ENCODE results near the gene KCNIP1. TPM values are rescaled to one million over a fixed set of nuclear protein-coding genes. Genes with fewer than 3 reads are reported as not detected.

Gene KCNIP1
- total and polyA plus RNA-seq, 2 of the 13 experiments (the other 11 are each of a cell fraction or from before 2014, with no cell fraction given), result not detected

DNA sequence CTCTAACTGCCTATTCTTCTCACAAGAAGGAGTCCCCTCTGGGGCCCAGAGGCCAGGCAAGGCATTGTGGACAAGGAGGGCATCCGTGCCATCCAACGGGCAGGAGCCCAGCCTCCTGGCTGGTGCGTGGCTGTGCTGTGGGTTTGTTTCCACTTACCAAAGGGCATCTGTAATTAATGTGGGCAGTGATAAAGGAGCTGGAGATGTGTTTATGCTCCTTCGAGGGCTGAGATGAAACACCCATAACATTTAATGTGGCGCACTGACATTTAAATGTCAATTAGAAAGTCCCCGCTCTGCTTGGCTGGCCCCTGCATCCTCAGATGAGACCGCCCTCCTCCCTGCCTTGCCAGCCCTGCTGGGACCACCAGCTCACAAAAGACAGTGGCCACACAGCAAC is 57.1 kb downstream of the KCNIP1 start:
- no peak overlapping the region for H3K4me3 ChIP-seq (replicated peaks in 1 of 3; ENCODE audit: insufficient read depth in 1 of 3, low read depth in 2 of 3, low read length in 3 of 3)
- no peak for FAIRE-seq
- no peaks in the 10 kb centered on the region for H3K9me3 ChIP-seq (ENCODE audit: low read length)
- no peak overlapping the region for H2AFZ ChIP-seq (ENCODE audit: low read length)
- H3K27me3 ChIP-seq (ENCODE audit: control insufficient read depth in 1 of 2, insufficient read depth in 2 of 2, low read length in 2 of 2), result peaks cover 0 to 3% of the 10 kb centered on the region in 2 experiments; a peak in 2 of 5 replicates
- WGBS (ENCODE audit: low lambda C conversion rate), result 39% methylated on average over 6 of the region's 7 CpGs
- H4K20me1 ChIP-seq (ENCODE audit: insufficient read depth, low read length), result no peaks in the 10 kb centered on the region
- no peak overlapping the region for H3K27ac ChIP-seq (ENCODE audit: extremely low read length, insufficient read depth, low read length)
- in situ Hi-C loops (cut with HindIII; ENCODE audit: extremely low pct_ligation_motif_present, low pct_unique_long_range_greater_than_20kb), result no loop called here
- no peaks in the 10 kb centered on the region for H3K36me3 ChIP-seq (replicated peaks in 1 of 2; ENCODE audit: control insufficient read depth in 1 of 2, insufficient read depth in 2 of 2, low read length in 2 of 2)
- no TSS peak for BruUV-seq (replicated peaks)
- H3K4me1 ChIP-seq (ENCODE audit: insufficient read depth, low read length), result no peaks in the 10 kb centered on the region
- DNase-seq (ENCODE audit: low spot score), result no peak
- no peak overlapping the region for H3K9ac ChIP-seq (ENCODE audit: insufficient read depth, low read depth, low read length)
- no peak overlapping the region for H3K4me2 ChIP-seq (ENCODE audit: low read depth, low read length)
- ChIA-PET POLR2A (no interaction called here), CTCF (ENCODE audit: low intra/inter-chr PET ratio, low total read pairs) (no interaction called here)
- intact Hi-C loops (cut with micrococcal nuclease; ENCODE audit: unreplicated experiment), result no loop called here
- H3K79me2 ChIP-seq (ENCODE audit: insufficient read depth, low read length), result no peaks in the 10 kb centered on the region
- ATAC-seq, result no peak
- TF ChIP-seq ZNF253 (CRISPR knock-in tag; IDR thresholded peaks at IDR 0.05; ENCODE audit: borderline replicate concordance) (no peak), TBX3 (IDR thresholded peaks at IDR 0.05; ENCODE audit: borderline replicate concordance) (no peak), ZNF337 (CRISPR knock-in tag; IDR thresholded peaks at IDR 0.05; ENCODE audit: borderline replicate concordance, low read depth) (no peak), ZNF329 (CRISPR knock-in tag; IDR thresholded peaks at IDR 0.05; ENCODE audit: low read depth) (no peak), ARNTL (CRISPR knock-in tag; IDR thresholded peaks at IDR 0.05) (no peak), SMAD3 (CRISPR knock-in tag; IDR thresholded peaks at IDR 0.05) (no peak), PRMT3 (CRISPR knock-in tag; IDR thresholded peaks at IDR 0.05; ENCODE audit: borderline replicate concordance, low read depth) (no peak), ZNF773 (CRISPR knock-in tag; IDR thresholded peaks at IDR 0.05; ENCODE audit: borderline replicate concordance) (no peak), HMG20B (CRISPR knock-in tag; conservative IDR thresholded peaks at IDR 0.05) (no peak), GABPA (IDR thresholded peaks at IDR 0.05; ENCODE audit: low read depth, low read length) (no peak), GABPA (CRISPR knock-in tag; IDR thresholded peaks at IDR 0.05; ENCODE audit: low read depth) (no peak), SNRNP70 (IDR thresholded peaks at IDR 0.05; ENCODE audit: low read depth, low read length) (no peak), SATB2 (CRISPR knock-in tag; IDR thresholded peaks at IDR 0.05) (no peak), ZNF720 (CRISPR knock-in tag; IDR thresholded peaks at IDR 0.05) (no peak), ESRRA (CRISPR knock-in tag; IDR thresholded peaks at IDR 0.05; ENCODE audit: low read depth) (no peak)
- TF ChIP-seq, protein P1, sequence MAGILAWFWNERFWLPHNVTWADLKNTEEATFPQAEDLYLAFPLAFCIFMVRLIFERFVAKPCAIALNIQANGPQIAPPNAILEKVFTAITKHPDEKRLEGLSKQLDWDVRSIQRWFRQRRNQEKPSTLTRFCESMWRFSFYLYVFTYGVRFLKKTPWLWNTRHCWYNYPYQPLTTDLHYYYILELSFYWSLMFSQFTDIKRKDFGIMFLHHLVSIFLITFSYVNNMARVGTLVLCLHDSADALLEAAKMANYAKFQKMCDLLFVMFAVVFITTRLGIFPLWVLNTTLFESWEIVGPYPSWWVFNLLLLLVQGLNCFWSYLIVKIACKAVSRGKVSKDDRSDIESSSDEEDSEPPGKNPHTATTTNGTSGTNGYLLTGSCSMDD (CRISPR knock-in tag; IDR thresholded peaks at IDR 0.05), result no peak
- TF ChIP-seq, protein P2, sequence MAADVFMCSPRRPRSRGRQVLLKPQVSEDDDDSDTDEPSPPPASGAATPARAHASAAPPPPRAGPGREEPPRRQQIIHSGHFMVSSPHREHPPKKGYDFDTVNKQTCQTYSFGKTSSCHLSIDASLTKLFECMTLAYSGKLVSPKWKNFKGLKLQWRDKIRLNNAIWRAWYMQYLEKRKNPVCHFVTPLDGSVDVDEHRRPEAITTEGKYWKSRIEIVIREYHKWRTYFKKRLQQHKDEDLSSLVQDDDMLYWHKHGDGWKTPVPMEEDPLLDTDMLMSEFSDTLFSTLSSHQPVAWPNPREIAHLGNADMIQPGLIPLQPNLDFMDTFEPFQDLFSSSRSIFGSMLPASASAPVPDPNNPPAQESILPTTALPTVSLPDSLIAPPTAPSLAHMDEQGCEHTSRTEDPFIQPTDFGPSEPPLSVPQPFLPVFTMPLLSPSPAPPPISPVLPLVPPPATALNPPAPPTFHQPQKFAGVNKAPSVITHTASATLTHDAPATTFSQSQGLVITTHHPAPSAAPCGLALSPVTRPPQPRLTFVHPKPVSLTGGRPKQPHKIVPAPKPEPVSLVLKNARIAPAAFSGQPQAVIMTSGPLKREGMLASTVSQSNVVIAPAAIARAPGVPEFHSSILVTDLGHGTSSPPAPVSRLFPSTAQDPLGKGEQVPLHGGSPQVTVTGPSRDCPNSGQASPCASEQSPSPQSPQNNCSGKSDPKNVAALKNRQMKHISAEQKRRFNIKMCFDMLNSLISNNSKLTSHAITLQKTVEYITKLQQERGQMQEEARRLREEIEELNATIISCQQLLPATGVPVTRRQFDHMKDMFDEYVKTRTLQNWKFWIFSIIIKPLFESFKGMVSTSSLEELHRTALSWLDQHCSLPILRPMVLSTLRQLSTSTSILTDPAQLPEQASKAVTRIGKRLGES (CRISPR knock-in tag; IDR thresholded peaks at IDR 0.05; ENCODE audit: borderline replicate concordance), result no peak
- TF ChIP-seq, protein P3, sequence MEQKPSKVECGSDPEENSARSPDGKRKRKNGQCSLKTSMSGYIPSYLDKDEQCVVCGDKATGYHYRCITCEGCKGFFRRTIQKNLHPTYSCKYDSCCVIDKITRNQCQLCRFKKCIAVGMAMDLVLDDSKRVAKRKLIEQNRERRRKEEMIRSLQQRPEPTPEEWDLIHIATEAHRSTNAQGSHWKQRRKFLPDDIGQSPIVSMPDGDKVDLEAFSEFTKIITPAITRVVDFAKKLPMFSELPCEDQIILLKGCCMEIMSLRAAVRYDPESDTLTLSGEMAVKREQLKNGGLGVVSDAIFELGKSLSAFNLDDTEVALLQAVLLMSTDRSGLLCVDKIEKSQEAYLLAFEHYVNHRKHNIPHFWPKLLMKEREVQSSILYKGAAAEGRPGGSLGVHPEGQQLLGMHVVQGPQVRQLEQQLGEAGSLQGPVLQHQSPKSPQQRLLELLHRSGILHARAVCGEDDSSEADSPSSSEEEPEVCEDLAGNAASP (CRISPR knock-in tag; IDR thresholded peaks at IDR 0.05; ENCODE audit: borderline replicate concordance), result no peak
- TF ChIP-seq, protein P4, sequence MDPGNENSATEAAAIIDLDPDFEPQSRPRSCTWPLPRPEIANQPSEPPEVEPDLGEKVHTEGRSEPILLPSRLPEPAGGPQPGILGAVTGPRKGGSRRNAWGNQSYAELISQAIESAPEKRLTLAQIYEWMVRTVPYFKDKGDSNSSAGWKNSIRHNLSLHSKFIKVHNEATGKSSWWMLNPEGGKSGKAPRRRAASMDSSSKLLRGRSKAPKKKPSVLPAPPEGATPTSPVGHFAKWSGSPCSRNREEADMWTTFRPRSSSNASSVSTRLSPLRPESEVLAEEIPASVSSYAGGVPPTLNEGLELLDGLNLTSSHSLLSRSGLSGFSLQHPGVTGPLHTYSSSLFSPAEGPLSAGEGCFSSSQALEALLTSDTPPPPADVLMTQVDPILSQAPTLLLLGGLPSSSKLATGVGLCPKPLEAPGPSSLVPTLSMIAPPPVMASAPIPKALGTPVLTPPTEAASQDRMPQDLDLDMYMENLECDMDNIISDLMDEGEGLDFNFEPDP (CRISPR knock-in tag; conservative IDR thresholded peaks at IDR 0.05), result no peak

Data from HepG2 (cell line).